HEK293 (cell line): ENCODE measurements around the gene RNASE8.

Experiments
- FEZF1 ChIP-seq: fragments of 450-650 bp; formaldehyde crosslinking; IDR thresholded peaks from 2 replicates; pipeline ENCODE4 v1.5.1; 2016; ENCODE audit warnings: missing biosample characterization, missing genetic modification characterization
- GLIS1 ChIP-seq: fragments of 450-650 bp; formaldehyde crosslinking; IDR thresholded peaks from 2 replicates; pipeline ENCODE4 v1.5.1; 2016; ENCODE audit warnings: missing biosample characterization, missing genetic modification characterization
- KLF10 ChIP-seq: fragments of 450-650 bp; IDR thresholded peaks from 2 replicates; pipeline ENCODE4 v1.5.1; 2018; ENCODE audit warnings: missing biosample characterization, mild to moderate bottlenecking, missing genetic modification characterization
- KLF8 ChIP-seq: fragments of 450-650 bp; formaldehyde crosslinking; IDR thresholded peaks from 2 replicates; pipeline ENCODE4 v1.5.1; 2016; ENCODE audit warnings: missing biosample characterization, missing genetic modification characterization
- MEIS1 ChIP-seq: sonication (generic); formaldehyde crosslinking; IDR thresholded peaks from 2 replicates; pipeline ENCODE4 v1.8.1; 2022; ENCODE audit warnings: missing genetic modification reagents, mild to moderate bottlenecking, borderline replicate concordance
- ZBTB8A ChIP-seq: fragments of 450-650 bp; formaldehyde crosslinking; IDR thresholded peaks from 2 replicates; pipeline ENCODE4 v1.5.1; 2016; ENCODE audit warnings: missing biosample characterization, missing genetic modification characterization
- ZEB2 ChIP-seq: fragments of 450-650 bp; formaldehyde crosslinking; IDR thresholded peaks from 2 replicates; pipeline ENCODE4 v1.5.1; 2016; ENCODE audit warnings: missing biosample characterization, missing genetic modification characterization
- ZFHX2 ChIP-seq: fragments of 450-650 bp; formaldehyde crosslinking; conservative IDR thresholded peaks from 2 replicates; pipeline ENCODE4 v1.5.1; 2016; ENCODE audit warnings: missing biosample characterization, missing genetic modification characterization
- ZNF311 ChIP-seq: fragments of 450-650 bp; formaldehyde crosslinking; IDR thresholded peaks from 2 replicates; pipeline ENCODE4 v1.5.1; 2017; ENCODE audit warnings: missing biosample characterization, missing genetic modification characterization, borderline replicate concordance
- ZNF37A ChIP-seq: fragments of 450-650 bp; IDR thresholded peaks from 2 replicates; pipeline ENCODE4 v1.5.1; 2018; ENCODE audit warnings: missing biosample characterization, missing genetic modification characterization
- ZNF48 ChIP-seq: fragments of 450-650 bp; formaldehyde crosslinking; IDR thresholded peaks from 2 replicates; pipeline ENCODE4 v1.5.1; 2016; ENCODE audit warnings: missing biosample characterization, missing genetic modification characterization
- ZNF600 ChIP-seq: fragments of 450-650 bp; formaldehyde crosslinking; IDR thresholded peaks from 2 replicates; pipeline ENCODE4 v1.5.1; 2016; ENCODE audit warnings: missing biosample characterization, missing genetic modification characterization
- ZNF654 ChIP-seq: fragments of 450-650 bp; formaldehyde crosslinking; IDR thresholded peaks from 2 replicates; pipeline ENCODE4 v1.5.1; 2016; ENCODE audit warnings: low read depth, missing biosample characterization, missing genetic modification characterization
- ZXDB ChIP-seq: fragments of 450-650 bp; formaldehyde crosslinking; IDR thresholded peaks from 2 replicates; pipeline ENCODE4 v1.5.1; 2016; ENCODE audit warnings: missing biosample characterization, missing genetic modification characterization
- TF ChIP-seq, protein P1 (sequence below): fragments of 450-650 bp; formaldehyde crosslinking; IDR thresholded peaks from 2 replicates; pipeline ENCODE4 v1.5.1; 2016; ENCODE audit warnings: missing biosample characterization, missing genetic modification characterization
- TF ChIP-seq, protein P2 (sequence below): fragments of 450-650 bp; formaldehyde crosslinking; IDR thresholded peaks from 2 replicates; pipeline ENCODE4 v1.5.1; 2017; ENCODE audit warnings: missing biosample characterization, missing genetic modification characterization
- TF ChIP-seq, protein P3 (sequence below): fragments of 450-650 bp; formaldehyde crosslinking; IDR thresholded peaks from 2 replicates; pipeline ENCODE4 v1.5.1; 2016; ENCODE audit warnings: missing biosample characterization, missing genetic modification characterization
- TF ChIP-seq, protein P4 (sequence below): fragments of 450-650 bp; formaldehyde crosslinking; IDR thresholded peaks from 2 replicates; pipeline ENCODE4 v1.5.1; 2016; ENCODE audit warnings: missing biosample characterization, missing genetic modification characterization, low read depth
- TF ChIP-seq, protein P5 (sequence below): fragments of 450-650 bp; formaldehyde crosslinking; conservative IDR thresholded peaks from 2 replicates; pipeline ENCODE4 v1.5.1; 2016; ENCODE audit warnings: low read depth, missing biosample characterization, missing genetic modification characterization
- TF ChIP-seq, protein P6 (sequence below): fragments of 450-650 bp; formaldehyde crosslinking; IDR thresholded peaks from 2 replicates; pipeline ENCODE4 v1.5.1; 2016; ENCODE audit warnings: missing biosample characterization, missing genetic modification characterization, borderline replicate concordance
- TF ChIP-seq, protein P7 (sequence below): fragments of 450-650 bp; formaldehyde crosslinking; conservative IDR thresholded peaks from 2 replicates; pipeline ENCODE4 v1.5.1; 2016; ENCODE audit warnings: low read depth, missing biosample characterization, missing genetic modification characterization
- TF ChIP-seq, protein P8 (sequence below): fragments of 450-650 bp; formaldehyde crosslinking; IDR thresholded peaks from 2 replicates; pipeline ENCODE4 v1.5.1; 2016; ENCODE audit warnings: missing biosample characterization, missing genetic modification characterization

RNASE8 gene

DNA sequence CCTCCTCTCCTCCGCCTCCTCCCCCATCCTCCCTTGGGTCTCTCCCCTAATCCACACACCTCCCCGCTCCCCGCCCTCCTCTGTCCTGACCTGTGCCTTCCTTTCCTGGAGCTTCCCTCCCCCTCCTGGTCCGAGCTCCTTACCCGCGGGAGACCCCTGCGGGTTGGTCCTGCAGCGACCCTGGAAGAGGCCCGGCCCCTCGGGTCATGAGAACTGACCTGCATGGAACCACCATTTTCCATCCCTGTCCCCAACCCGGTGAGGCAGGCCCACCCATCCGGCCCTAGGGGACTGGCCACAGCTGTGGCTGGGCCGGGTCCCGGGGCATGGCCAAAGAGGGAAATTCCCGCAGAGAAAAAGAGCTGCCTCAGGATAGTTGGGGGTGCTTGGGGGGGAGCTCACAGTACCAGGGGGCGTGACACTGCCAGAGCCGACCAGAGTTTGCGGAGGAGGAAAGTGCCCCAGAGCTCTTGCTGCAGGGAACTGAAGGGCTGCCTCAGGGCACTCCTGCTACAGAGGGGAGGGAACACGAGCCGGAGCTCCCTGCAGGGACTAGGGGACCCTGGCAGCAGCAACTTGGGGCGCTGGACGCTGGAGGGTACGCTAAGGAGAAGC lies 13.1 kb downstream of the RNASE8 start (continued):
- TF ChIP-seq, protein P1, sequence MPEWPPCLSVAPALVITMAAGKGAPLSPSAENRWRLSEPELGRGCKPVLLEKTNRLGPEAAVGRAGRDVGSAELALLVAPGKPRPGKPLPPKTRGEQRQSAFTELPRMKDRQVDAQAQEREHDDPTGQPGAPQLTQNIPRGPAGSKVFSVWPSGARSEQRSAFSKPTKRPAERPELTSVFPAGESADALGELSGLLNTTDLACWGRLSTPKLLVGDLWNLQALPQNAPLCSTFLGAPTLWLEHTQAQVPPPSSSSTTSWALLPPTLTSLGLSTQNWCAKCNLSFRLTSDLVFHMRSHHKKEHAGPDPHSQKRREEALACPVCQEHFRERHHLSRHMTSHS (tag by site-specific recombination), result no peak
- peak; percentile 64; the same call in 1 of the 2 replicates for TF ChIP-seq KLF8 (tag by site-specific recombination)
- TF ChIP-seq FEZF1 (tag by site-specific recombination), result no peak
- TF ChIP-seq MEIS1 (CRISPR knock-in tag), result no peak
- TF ChIP-seq, protein P2, sequence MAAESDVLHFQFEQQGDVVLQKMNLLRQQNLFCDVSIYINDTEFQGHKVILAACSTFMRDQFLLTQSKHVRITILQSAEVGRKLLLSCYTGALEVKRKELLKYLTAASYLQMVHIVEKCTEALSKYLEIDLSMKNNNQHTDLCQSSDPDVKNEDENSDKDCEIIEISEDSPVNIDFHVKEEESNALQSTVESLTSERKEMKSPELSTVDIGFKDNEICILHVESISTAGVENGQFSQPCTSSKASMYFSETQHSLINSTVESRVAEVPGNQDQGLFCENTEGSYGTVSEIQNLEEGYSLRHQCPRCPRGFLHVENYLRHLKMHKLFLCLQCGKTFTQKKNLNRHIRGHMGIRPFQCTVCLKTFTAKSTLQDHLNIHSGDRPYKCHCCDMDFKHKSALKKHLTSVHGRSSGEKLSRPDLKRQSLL, result no peak
- 0 out of 2 replicates have a peak, but pooled peaks have one; percentile 6 for TF ChIP-seq ZFHX2 (tag by site-specific recombination)
- no peak for TF ChIP-seq ZNF654 (tag by site-specific recombination)
- no peak; the same call in 1 of the 2 replicates for TF ChIP-seq ZNF600 (tag by site-specific recombination)
- no peak for TF ChIP-seq ZEB2 (tag by site-specific recombination)
- TF ChIP-seq, protein P3, sequence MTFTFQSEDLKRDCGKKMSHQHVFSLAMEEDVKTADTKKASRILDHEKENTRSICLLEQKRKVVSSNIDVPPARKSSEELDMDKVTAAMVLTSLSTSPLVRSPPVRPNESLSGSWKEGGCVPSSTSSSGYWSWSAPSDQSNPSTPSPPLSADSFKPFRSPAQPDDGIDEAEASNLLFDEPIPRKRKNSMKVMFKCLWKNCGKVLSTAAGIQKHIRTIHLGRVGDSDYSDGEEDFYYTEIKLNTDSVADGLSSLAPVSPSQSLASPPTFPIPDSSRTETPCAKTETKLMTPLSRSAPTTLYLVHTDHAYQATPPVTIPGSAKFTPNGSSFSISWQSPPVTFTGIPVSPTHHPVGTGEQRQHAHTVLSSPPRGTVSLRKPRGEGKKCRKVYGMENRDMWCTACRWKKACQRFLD, result no peak
- TF ChIP-seq, protein P4, sequence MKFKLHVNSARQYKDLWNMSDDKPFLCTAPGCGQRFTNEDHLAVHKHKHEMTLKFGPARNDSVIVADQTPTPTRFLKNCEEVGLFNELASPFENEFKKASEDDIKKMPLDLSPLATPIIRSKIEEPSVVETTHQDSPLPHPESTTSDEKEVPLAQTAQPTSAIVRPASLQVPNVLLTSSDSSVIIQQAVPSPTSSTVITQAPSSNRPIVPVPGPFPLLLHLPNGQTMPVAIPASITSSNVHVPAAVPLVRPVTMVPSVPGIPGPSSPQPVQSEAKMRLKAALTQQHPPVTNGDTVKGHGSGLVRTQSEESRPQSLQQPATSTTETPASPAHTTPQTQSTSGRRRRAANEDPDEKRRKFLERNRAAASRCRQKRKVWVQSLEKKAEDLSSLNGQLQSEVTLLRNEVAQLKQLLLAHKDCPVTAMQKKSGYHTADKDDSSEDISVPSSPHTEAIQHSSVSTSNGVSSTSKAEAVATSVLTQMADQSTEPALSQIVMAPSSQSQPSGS, result 0 out of 2 replicates have a peak, but pooled peaks have one; percentile 2
- TF ChIP-seq, protein P5, sequence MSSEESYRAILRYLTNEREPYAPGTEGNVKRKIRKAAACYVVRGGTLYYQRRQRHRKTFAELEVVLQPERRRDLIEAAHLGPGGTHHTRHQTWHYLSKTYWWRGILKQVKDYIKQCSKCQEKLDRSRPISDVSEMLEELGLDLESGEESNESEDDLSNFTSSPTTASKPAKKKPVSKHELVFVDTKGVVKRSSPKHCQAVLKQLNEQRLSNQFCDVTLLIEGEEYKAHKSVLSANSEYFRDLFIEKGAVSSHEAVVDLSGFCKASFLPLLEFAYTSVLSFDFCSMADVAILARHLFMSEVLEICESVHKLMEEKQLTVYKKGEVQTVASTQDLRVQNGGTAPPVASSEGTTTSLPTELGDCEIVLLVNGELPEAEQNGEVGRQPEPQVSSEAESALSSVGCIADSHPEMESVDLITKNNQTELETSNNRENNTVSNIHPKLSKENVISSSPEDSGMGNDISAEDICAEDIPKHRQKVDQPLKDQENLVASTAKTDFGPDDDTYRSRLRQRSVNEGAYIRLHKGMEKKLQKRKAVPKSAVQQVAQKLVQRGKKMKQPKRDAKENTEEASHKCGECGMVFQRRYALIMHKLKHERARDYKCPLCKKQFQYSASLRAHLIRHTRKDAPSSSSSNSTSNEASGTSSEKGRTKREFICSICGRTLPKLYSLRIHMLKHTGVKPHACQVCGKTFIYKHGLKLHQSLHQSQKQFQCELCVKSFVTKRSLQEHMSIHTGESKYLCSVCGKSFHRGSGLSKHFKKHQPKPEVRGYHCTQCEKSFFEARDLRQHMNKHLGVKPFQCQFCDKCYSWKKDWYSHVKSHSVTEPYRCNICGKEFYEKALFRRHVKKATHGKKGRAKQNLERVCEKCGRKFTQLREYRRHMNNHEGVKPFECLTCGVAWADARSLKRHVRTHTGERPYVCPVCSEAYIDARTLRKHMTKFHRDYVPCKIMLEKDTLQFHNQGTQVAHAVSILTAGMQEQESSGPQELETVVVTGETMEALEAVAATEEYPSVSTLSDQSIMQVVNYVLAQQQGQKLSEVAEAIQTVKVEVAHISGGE (tag by site-specific recombination), result no peak
- no peak for TF ChIP-seq KLF10 (tag by site-specific recombination)
- TF ChIP-seq ZNF48 (tag by site-specific recombination), result no peak
- TF ChIP-seq, protein P6, sequence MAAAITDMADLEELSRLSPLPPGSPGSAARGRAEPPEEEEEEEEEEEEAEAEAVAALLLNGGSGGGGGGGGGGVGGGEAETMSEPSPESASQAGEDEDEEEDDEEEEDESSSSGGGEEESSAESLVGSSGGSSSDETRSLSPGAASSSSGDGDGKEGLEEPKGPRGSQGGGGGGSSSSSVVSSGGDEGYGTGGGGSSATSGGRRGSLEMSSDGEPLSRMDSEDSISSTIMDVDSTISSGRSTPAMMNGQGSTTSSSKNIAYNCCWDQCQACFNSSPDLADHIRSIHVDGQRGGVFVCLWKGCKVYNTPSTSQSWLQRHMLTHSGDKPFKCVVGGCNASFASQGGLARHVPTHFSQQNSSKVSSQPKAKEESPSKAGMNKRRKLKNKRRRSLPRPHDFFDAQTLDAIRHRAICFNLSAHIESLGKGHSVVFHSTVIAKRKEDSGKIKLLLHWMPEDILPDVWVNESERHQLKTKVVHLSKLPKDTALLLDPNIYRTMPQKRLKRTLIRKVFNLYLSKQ (tag by site-specific recombination), result no peak
- peak; percentile 43 for TF ChIP-seq GLIS1 (tag by site-specific recombination)
- no peak for TF ChIP-seq ZNF311
- TF ChIP-seq, protein P7, sequence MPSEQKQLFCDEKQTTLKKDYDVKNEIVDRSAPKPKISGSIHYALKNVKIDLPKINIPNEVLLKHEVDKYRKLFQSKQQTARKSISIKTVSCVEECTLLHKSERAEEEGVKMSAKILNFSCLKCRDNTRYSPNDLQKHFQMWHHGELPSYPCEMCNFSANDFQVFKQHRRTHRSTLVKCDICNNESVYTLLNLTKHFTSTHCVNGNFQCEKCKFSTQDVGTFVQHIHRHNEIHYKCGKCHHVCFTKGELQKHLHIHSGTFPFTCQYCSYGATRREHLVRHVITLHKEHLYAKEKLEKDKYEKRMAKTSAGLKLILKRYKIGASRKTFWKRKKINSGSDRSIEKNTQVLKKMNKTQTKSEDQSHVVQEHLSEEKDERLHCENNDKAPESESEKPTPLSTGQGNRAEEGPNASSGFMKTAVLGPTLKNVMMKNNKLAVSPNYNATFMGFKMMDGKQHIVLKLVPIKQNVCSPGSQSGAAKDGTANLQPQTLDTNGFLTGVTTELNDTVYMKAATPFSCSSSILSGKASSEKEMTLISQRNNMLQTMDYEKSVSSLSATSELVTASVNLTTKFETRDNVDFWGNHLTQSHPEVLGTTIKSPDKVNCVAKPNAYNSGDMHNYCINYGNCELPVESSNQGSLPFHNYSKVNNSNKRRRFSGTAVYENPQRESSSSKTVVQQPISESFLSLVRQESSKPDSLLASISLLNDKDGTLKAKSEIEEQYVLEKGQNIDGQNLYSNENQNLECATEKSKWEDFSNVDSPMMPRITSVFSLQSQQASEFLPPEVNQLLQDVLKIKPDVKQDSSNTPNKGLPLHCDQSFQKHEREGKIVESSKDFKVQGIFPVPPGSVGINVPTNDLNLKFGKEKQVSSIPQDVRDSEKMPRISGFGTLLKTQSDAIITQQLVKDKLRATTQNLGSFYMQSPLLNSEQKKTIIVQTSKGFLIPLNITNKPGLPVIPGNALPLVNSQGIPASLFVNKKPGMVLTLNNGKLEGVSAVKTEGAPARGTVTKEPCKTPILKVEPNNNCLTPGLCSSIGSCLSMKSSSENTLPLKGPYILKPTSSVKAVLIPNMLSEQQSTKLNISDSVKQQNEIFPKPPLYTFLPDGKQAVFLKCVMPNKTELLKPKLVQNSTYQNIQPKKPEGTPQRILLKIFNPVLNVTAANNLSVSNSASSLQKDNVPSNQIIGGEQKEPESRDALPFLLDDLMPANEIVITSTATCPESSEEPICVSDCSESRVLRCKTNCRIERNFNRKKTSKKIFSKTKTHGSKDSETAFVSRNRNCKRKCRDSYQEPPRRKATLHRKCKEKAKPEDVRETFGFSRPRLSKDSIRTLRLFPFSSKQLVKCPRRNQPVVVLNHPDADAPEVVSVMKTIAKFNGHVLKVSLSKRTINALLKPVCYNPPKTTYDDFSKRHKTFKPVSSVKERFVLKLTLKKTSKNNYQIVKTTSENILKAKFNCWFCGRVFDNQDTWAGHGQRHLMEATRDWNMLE (tag by site-specific recombination), result no peak
- no peak; the same call in 1 of the 2 replicates for TF ChIP-seq ZXDB (tag by site-specific recombination)
- TF ChIP-seq ZBTB8A (tag by site-specific recombination), result no peak
- TF ChIP-seq, protein P8, sequence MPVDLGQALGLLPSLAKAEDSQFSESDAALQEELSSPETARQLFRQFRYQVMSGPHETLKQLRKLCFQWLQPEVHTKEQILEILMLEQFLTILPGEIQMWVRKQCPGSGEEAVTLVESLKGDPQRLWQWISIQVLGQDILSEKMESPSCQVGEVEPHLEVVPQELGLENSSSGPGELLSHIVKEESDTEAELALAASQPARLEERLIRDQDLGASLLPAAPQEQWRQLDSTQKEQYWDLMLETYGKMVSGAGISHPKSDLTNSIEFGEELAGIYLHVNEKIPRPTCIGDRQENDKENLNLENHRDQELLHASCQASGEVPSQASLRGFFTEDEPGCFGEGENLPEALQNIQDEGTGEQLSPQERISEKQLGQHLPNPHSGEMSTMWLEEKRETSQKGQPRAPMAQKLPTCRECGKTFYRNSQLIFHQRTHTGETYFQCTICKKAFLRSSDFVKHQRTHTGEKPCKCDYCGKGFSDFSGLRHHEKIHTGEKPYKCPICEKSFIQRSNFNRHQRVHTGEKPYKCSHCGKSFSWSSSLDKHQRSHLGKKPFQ (tag by site-specific recombination), result no peak
- no peak for TF ChIP-seq ZNF37A
